GM12878 (cell line): ENCODE results near the gene DMD.

Experiments used
- BCLAF1 ChIP-seq: fragments of 450-650 bp; IDR thresholded peaks from 2 replicates; pipeline ENCODE4 v1.6.1; 2017; ENCODE audit warnings: antibody characterized with exemption, mild to moderate bottlenecking, moderate library complexity
- CEBPZ ChIP-seq: fragments of 150-350 bp; IDR thresholded peaks from 2 replicates; pipeline ENCODE4 v1.6.1; 2016; ENCODE audit warnings: low read depth, low read length
- CTCF ChIP-seq, 3 experiments: IDR thresholded peaks in 2 of 3; conservative IDR thresholded peaks in 1 of 3; 2 replicates each; pipeline ENCODE4 v1.5.1; 2011; ENCODE audit warnings: low read depth in 3 of 3, low read length in 3 of 3, mild to moderate bottlenecking in 3 of 3, control low read depth in 2 of 3, moderate library complexity in 2 of 3, inconsistent platforms in 1 of 3, mixed read lengths in 1 of 3; ENCODE audit not compliant: control insufficient read depth in 2 of 3, insufficient read depth in 1 of 3; ENCODE audit errors: extremely low read depth in 1 of 3
- PBX3 ChIP-seq: IDR thresholded peaks from 2 replicates; pipeline ENCODE4 v1.6.1; 2011; ENCODE audit warnings: mild to moderate bottlenecking, low read depth, low read length, moderate library complexity; ENCODE audit not compliant: insufficient replicate concordance
- SP1 ChIP-seq: IDR thresholded peaks from one replicate; pipeline ENCODE4 v1.6.1; 2011; ENCODE audit warnings: low read depth, low read length
- SPI1 ChIP-seq: IDR thresholded peaks from 2 replicates; pipeline ENCODE4 v1.6.1; 2011; ENCODE audit warnings: low read depth, mild to moderate bottlenecking, low read length, moderate library complexity, borderline replicate concordance; ENCODE audit not compliant: insufficient read depth
- ZNF24 ChIP-seq: fragments of 450-650 bp; IDR thresholded peaks from 2 replicates; pipeline ENCODE4 v1.6.1; 2017; ENCODE audit warnings: antibody characterized with exemption, mild to moderate bottlenecking

GRCh38 chrX:31185884-31186283 is 2025.5 kb downstream of the DMD start:
- TF ChIP-seq SPI1 (no peak), CTCF (IDR thresholded peaks at IDR 0.05 in 2 of 3, conservative IDR thresholded peaks at IDR 0.05 in 1 of 3; ENCODE audit: control insufficient read depth in 2 of 3, extremely low read depth in 1 of 3, insufficient read depth in 1 of 3, low read depth in 3 of 3, low read length in 3 of 3) (no peak), PBX3 (no peak), SP1 (no peak), ZNF24 (no peak), BCLAF1 (no peak), CEBPZ (no peak)
